Measurements from ENCODE around the gene PLAC8.
A peak's percentile ranks its signal among the peaks of the same experiment; 100 is the strongest.

The PLAC8 gene

DNA sequence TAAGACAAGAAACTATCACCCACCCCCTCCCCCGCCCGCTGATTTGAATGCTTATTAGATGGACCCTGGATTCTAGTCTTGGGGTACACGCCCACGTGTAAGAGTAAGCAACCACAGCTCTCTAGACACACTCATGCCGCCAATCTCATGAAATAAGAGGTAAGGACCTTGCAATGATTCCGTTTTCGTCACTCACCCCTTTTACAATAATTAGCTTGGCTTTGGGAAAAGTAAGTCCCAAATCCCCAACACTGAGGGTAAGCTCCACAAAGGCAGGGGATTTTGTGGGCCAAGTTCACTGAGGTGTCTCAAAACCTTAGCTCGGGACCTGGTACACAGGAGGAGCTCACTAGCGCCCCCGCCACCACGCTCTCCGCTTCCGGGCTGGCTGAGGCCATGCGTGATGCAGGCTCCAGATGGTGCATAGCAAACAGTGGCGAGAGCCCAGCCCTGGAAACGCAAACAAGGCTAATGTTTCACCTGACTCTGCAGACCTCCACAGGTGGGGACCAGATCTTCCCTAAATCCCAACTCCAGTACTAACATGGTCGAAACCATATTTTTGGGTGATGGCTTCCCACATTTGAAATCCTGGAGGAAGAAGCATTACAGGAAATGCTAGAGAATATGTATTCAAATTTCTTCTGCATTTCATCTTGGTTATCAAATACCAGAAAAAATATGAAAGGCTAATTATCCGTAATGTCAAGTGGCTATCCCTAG is 4.1 kb downstream of the PLAC8 start:
- H2AK5ac ChIP-seq (ENCODE audit: low read length, severe bottlenecking): no peak overlapping the region
- DNase-seq: peak; percentile 89
- no peak overlapping the region for H2BK12ac ChIP-seq (ENCODE audit: low read length in 2 of 2)
- H3K23ac ChIP-seq (ENCODE audit: low read length in 2 of 2): no peak overlapping the region
- no peaks in the 10 kb centered on the region for H3K79me1 ChIP-seq (replicated peaks; ENCODE audit: low read length, poor library complexity, severe bottlenecking)
- peak overlapping the region; percentile 88 for H3K4me2 ChIP-seq (ENCODE audit: low read length, poor library complexity, severe bottlenecking)
- H2BK5ac ChIP-seq (ENCODE audit: low read depth, low read length, poor library complexity, severe bottlenecking): no peak overlapping the region
- H4K91ac ChIP-seq (ENCODE audit: low read length): no peak overlapping the region
- peak overlapping the region; percentile 75 for H3K9ac ChIP-seq (ENCODE audit: low read length)
- H3K36me3 ChIP-seq (ENCODE audit: control insufficient read depth in 1 of 2, insufficient read depth in 2 of 2, low read depth in 1 of 2, low read length in 2 of 2): no peaks in the 10 kb centered on the region
- peaks cover 3% of the 10 kb centered on the region for H3K4me1 ChIP-seq (ENCODE audit: control insufficient read depth, insufficient read depth, low read depth, low read length)
- peak overlapping the region; percentile 76 for H2AFZ ChIP-seq (ENCODE audit: low read depth, low read length)
- peak overlapping the region; percentile 34 for H3K27ac ChIP-seq (ENCODE audit: low read length, poor library complexity, severe bottlenecking)
- H3K9me3 ChIP-seq (ENCODE audit: control insufficient read depth, low read length): no peaks in the 10 kb centered on the region
- peak overlapping the region; percentile 63 for H2BK15ac ChIP-seq (ENCODE audit: low read depth, poor library complexity, severe bottlenecking)
- peak overlapping the region; percentile 29 for H4K8ac ChIP-seq (ENCODE audit: low read length)
- peak overlapping the region; percentile 75 for H2BK120ac ChIP-seq (ENCODE audit: low read depth, low read length)
- H3K4ac ChIP-seq (ENCODE audit: low read depth in 1 of 2, low read length in 2 of 2): no peak overlapping the region
- H3K18ac ChIP-seq (ENCODE audit: low read depth in 1 of 2, low read length in 2 of 2): peak overlapping the region; percentile 45 to 54
- H3K4me3 ChIP-seq (ENCODE audit: insufficient read depth in 1 of 2, low read depth in 1 of 2, low read length in 2 of 2): peak overlapping the region in 1 of 2 experiments; percentile 83
- H3K27me3 ChIP-seq (ENCODE audit: control insufficient read depth in 1 of 2, insufficient read depth in 1 of 2, low read length in 2 of 2): peaks cover 0 to 9% of the 10 kb centered on the region in 2 experiments
- H3K14ac ChIP-seq (ENCODE audit: low read length in 2 of 2): no peak overlapping the region
- 5% methylated on average over 17 of the region's 18 CpGs for WGBS

DNA sequence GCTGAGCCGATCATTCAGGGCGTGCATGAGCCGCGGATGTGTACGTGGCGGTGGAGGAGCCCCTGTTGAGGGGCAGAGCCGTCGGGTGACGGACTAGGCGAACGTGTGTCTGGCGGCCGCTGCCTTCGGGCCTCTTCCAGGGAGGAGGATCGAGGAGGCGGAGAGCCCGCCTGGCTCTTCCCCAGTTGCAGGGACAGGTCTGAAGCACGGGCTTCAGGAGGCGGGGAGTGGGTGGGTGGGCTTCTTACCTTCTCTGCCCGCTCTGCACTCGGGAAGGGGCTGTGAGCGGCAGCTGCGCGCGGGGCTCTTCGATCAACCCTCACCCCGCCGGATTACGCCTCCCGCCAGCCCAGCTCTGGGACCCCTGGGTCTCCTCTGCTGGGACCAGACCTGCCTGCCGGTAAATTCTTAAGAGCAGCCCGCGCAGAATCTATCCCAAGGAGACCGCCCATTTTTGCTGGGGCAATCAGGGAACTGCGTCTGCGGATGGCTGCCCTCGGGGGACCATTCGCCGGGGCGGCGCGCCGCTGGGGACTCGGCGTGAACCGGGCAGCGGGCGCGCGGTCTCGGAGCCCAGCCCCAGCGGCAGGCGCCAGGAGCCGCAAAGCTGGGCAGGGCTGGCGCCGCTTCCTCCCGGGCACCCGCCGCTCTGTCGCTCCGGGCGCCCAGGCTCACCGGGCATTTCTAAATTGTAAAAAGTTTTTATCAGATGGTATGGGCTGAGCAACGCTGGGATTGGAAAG is 4.9 kb downstream of the PLAC8 start:
- Histone ChIP-seq H2BK12ac (ENCODE audit: low read length in 2 of 2) (peak overlapping the region in 1 of 2 experiments; percentile 56), H2BK5ac (ENCODE audit: low read depth, low read length, poor library complexity, severe bottlenecking) (peak overlapping the region; percentile 66), H2BK120ac (ENCODE audit: low read depth, low read length) (peak overlapping the region; percentile 75), H2AK5ac (ENCODE audit: low read length, severe bottlenecking) (no peak overlapping the region), H4K8ac (ENCODE audit: low read length) (peak overlapping the region; percentile 81), H3K18ac (ENCODE audit: low read depth in 1 of 2, low read length in 2 of 2) (peak overlapping the region; percentile 65 to 66), H3K14ac (ENCODE audit: low read length in 2 of 2) (no peak overlapping the region), H3K9me3 (ENCODE audit: control insufficient read depth, low read length) (no peaks in the 10 kb centered on the region), H2AFZ (ENCODE audit: low read depth, low read length) (peak overlapping the region; percentile 6), H3K4me2 (ENCODE audit: low read length, poor library complexity, severe bottlenecking) (peak overlapping the region; percentile 88), H3K4ac (ENCODE audit: low read depth in 1 of 2, low read length in 2 of 2) (no peak overlapping the region), H2BK15ac (ENCODE audit: low read depth, poor library complexity, severe bottlenecking) (peak overlapping the region; percentile 63), H3K23ac (ENCODE audit: low read length in 2 of 2) (no peak overlapping the region), H3K4me3 (ENCODE audit: insufficient read depth in 1 of 2, low read depth in 1 of 2, low read length in 2 of 2) (peak overlapping the region; percentile 68 to 83), H3K9ac (ENCODE audit: low read length) (peak overlapping the region; percentile 75), H3K36me3 (ENCODE audit: control insufficient read depth in 1 of 2, insufficient read depth in 2 of 2, low read depth in 1 of 2, low read length in 2 of 2) (no peaks in the 10 kb centered on the region), H3K27me3 (ENCODE audit: control insufficient read depth in 1 of 2, insufficient read depth in 1 of 2, low read length in 2 of 2) (peaks cover 0 to 9% of the 10 kb centered on the region in 2 experiments), H4K91ac (ENCODE audit: low read length) (peak overlapping the region; percentile 55), H3K4me1 (ENCODE audit: control insufficient read depth, insufficient read depth, low read depth, low read length) (peaks cover 3% of the 10 kb centered on the region), H3K27ac (ENCODE audit: low read length, poor library complexity, severe bottlenecking) (peak overlapping the region; percentile 54), H3K79me1 (replicated peaks; ENCODE audit: low read length, poor library complexity, severe bottlenecking) (no peaks in the 10 kb centered on the region)
- WGBS: 4% methylated on average over 48 of the region's 64 CpGs
- DNase-seq: peak; percentile 66

DNA sequence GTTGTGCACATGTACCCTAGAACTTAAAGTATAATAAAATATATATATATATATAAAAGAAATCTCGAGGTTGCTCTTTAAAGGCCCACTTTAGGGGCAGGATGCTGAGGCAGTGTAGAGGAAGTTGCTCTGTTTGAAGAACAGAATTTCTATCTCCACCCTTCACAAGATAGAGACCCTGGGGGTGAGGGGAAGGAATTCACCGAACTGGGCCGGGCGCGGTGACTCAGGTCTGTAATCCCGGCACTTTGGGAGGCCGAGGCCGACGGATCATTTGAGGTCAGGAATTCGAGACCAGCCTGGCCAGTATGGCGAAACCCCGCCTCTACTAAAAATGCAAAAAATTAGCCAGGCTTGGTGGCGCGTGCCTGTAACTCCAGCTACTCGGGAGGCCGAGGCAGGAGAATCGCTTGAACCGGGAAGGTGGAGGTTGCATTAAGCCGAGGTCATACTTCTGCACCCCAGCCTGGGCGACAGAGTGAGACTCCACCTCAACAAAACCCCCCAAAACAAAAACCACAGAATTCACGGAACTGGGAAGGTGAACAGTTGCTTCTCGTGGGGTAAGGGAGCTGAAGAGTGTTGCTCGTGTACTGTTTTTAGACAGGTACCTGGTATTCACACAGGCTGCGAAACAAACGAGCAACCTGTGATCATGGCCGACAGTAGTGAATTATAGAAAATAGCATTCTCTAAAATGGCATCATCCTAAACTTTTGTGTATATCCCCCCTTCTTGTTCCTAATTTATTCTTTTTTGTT is 6.2 kb downstream of the PLAC8 start:
- H2BK120ac ChIP-seq (ENCODE audit: low read depth, low read length): no peak overlapping the region
- H2BK15ac ChIP-seq (ENCODE audit: low read depth, poor library complexity, severe bottlenecking): peak overlapping the region; percentile 3
- H3K14ac ChIP-seq (ENCODE audit: low read length in 2 of 2): no peak overlapping the region
- H2AFZ ChIP-seq (ENCODE audit: low read depth, low read length): no peak overlapping the region
- no peak overlapping the region for H3K9ac ChIP-seq (ENCODE audit: low read length)
- no peak overlapping the region for H3K23ac ChIP-seq (ENCODE audit: low read length in 2 of 2)
- DNase-seq: no peak
- peaks cover 0 to 9% of the 10 kb centered on the region in 2 experiments for H3K27me3 ChIP-seq (ENCODE audit: control insufficient read depth in 1 of 2, insufficient read depth in 1 of 2, low read length in 2 of 2)
- H3K79me1 ChIP-seq (replicated peaks; ENCODE audit: low read length, poor library complexity, severe bottlenecking): no peaks in the 10 kb centered on the region
- no peaks in the 10 kb centered on the region for H3K36me3 ChIP-seq (ENCODE audit: control insufficient read depth in 1 of 2, insufficient read depth in 2 of 2, low read depth in 1 of 2, low read length in 2 of 2)
- no peak overlapping the region for H3K27ac ChIP-seq (ENCODE audit: low read length, poor library complexity, severe bottlenecking)
- peaks cover 3% of the 10 kb centered on the region for H3K4me1 ChIP-seq (ENCODE audit: control insufficient read depth, insufficient read depth, low read depth, low read length)
- no peak overlapping the region for H3K4me3 ChIP-seq (ENCODE audit: insufficient read depth in 1 of 2, low read depth in 1 of 2, low read length in 2 of 2)
- H2BK5ac ChIP-seq (ENCODE audit: low read depth, low read length, poor library complexity, severe bottlenecking): no peak overlapping the region
- no peak overlapping the region for H2BK12ac ChIP-seq (ENCODE audit: low read length in 2 of 2)
- H3K4ac ChIP-seq (ENCODE audit: low read depth in 1 of 2, low read length in 2 of 2): no peak overlapping the region
- no peak overlapping the region for H4K8ac ChIP-seq (ENCODE audit: low read length)
- no peaks in the 10 kb centered on the region for H3K9me3 ChIP-seq (ENCODE audit: control insufficient read depth, low read length)
- no peak overlapping the region for H4K91ac ChIP-seq (ENCODE audit: low read length)
- WGBS: 88% methylated on average over 18 of the region's 26 CpGs
- no peak overlapping the region for H3K18ac ChIP-seq (ENCODE audit: low read depth in 1 of 2, low read length in 2 of 2)
- no peak overlapping the region for H2AK5ac ChIP-seq (ENCODE audit: low read length, severe bottlenecking)
- H3K4me2 ChIP-seq (ENCODE audit: low read length, poor library complexity, severe bottlenecking): no peak overlapping the region

DNA sequence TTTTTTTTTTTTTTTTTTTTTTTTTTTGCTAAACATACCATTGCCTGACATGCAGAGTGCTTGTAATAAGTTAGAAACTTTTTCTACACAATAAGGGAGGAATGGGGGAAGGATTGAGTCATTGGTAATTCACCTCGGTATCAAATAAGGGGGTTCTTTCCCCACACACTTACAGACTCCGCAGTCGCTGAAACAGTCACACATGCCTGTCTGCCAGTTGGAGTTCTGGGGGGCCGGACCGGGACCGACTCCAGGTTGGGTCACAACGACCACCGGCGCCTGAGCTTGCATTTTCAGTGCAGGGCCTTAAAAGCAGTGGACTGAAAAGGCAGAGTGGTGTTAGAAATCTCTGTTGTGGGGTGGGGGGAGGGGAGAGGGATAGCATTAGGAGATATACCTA is 6.9 kb downstream of the PLAC8 start:
- 98% methylated on average over 9 of the region's 9 CpGs for WGBS
- DNase-seq: no peak
- Histone ChIP-seq H3K4me2 (ENCODE audit: low read length, poor library complexity, severe bottlenecking) (no peak overlapping the region), H3K79me1 (replicated peaks; ENCODE audit: low read length, poor library complexity, severe bottlenecking) (no peaks in the 10 kb centered on the region), H2BK120ac (ENCODE audit: low read depth, low read length) (no peak overlapping the region), H3K4me1 (ENCODE audit: control insufficient read depth, insufficient read depth, low read depth, low read length) (no peaks in the 10 kb centered on the region), H3K27ac (ENCODE audit: low read length, poor library complexity, severe bottlenecking) (no peak overlapping the region), H3K4ac (ENCODE audit: low read depth in 1 of 2, low read length in 2 of 2) (no peak overlapping the region), H4K91ac (ENCODE audit: low read length) (no peak overlapping the region), H3K9me3 (ENCODE audit: control insufficient read depth, low read length) (no peaks in the 10 kb centered on the region), H3K4me3 (ENCODE audit: insufficient read depth in 1 of 2, low read depth in 1 of 2, low read length in 2 of 2) (no peak overlapping the region), H2AK5ac (ENCODE audit: low read length, severe bottlenecking) (no peak overlapping the region), H3K36me3 (ENCODE audit: control insufficient read depth in 1 of 2, insufficient read depth in 2 of 2, low read depth in 1 of 2, low read length in 2 of 2) (no peaks in the 10 kb centered on the region), H3K14ac (ENCODE audit: low read length in 2 of 2) (no peak overlapping the region), H2BK5ac (ENCODE audit: low read depth, low read length, poor library complexity, severe bottlenecking) (no peak overlapping the region), H4K8ac (ENCODE audit: low read length) (no peak overlapping the region), H3K27me3 (ENCODE audit: control insufficient read depth in 1 of 2, insufficient read depth in 1 of 2, low read length in 2 of 2) (peaks cover 0 to 9% of the 10 kb centered on the region in 2 experiments), H2AFZ (ENCODE audit: low read depth, low read length) (no peak overlapping the region), H3K9ac (ENCODE audit: low read length) (no peak overlapping the region), H3K23ac (ENCODE audit: low read length in 2 of 2) (no peak overlapping the region), H2BK15ac (ENCODE audit: low read depth, poor library complexity, severe bottlenecking) (no peak overlapping the region), H2BK12ac (ENCODE audit: low read length in 2 of 2) (no peak overlapping the region), H3K18ac (ENCODE audit: low read depth in 1 of 2, low read length in 2 of 2) (no peak overlapping the region)
